Right hindlimb (tissue), 1 donor: Measurements from ENCODE around the gene TTC38.
"Not testable (repeated sequence)": the region's sequence is repeated elsewhere in the genome, so short reads cannot be mapped to it uniquely, and the experiment has no call there.

Experiments
- DNase-seq: peaks from one replicate; pipeline ENCODE4 v3.0.0-alpha.2; 2018

The TTC38 gene

DNA sequence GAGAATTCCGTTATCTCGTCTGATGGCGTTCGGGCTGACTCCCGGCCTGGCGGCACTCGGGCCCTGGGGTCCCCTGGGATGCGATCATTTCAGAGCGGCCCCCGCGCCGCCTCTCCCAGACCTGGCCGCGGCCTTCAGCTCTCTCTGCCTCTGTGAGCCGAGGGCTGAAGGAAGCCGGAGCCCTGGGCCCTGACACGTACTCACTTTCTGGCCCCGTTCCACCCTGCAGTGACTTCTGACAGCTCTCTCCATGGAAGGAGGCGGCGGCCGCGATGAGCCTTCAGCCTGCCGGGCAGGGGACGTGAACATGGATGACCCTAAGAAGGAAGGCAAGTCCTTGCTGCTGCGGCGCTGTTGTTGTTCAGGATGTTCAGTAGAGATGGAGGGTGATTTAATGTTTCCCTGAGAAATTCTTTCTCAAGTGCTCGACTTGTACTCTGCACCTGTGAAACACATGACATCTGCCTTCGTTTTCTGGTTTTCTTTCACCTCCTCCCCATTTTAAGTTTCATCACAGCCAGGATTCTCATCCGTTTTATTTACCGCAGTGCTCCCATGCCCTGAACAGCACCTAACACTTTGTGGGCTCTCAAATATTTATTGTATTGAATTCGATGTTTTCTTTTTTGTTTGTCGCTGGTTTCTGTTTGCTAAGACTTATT, 29.5 kb downstream of the TTC38 start:
- DNase-seq = peak; percentile 51

DNA sequence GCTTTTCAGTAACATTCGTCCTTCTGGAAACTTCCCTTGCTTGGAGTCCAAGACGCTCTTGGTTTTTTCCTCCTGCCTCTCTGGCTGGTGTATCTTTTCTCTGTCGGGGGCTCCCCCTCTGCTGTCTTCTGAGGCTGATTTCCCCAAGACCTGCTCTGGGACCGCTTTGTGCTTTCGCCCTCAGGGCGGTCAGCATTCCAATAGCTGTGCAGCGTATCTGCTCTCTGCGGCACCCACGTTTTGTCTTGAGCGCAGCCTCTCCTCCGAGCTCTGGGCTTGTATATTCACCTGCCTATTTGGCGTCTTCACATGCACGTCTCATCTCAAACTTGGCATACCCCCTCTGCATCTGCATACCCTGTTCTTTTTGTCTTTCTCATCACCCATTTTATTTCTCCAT, 31.3 kb downstream of the TTC38 start:
- DNase-seq = no peak

DNA sequence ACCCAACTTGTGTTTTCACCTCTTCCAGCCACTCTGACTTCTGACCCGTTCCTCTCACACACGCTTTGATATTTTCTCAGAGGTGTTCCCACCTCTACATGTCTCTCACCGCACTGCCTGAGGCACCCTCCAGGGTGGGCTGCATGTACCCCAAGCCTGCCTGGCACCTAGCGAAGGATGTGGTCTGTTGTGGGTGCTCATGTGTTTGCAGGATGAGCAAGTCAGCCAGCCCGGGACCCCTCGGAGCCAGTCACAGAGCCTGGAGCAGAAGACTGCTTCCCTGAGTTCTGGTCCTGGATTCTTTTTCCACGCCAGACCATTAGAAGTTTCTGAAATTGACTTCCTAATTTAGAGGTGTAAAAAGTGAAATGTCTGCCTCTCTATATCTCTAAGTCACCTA, 32.7 kb downstream of the TTC38 start:
- DNase-seq = no peak

DNA sequence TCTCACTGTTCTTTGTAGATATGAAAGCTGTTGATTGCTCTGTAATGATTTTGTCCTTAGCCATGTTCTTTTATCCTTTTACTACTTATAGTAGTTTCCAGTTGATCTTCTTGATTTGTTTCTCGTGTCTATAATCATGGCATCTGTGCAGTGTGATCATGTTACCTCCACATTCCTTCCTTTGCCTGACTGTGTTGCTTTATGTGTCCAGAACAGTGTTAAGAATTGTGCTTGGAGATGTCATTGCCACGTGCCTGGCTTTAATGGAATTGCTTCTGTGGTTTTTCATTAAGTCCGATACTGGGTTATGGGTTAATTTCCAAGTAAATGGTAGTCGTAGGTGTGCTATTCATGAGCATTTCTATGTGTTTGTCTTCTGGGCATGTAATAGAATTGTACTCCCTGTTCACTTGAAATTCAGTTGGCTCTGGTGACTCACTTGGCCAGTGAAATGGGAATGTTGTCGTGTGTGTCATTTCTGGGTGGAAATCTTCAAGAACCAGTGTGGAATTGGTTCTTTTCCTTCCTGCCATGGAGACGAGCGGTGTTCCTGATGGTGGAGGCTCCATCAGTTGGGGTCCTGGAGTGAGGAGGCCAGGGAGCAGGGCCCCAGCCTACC, 35.6 kb downstream of the TTC38 start:
- no peak for DNase-seq

DNA sequence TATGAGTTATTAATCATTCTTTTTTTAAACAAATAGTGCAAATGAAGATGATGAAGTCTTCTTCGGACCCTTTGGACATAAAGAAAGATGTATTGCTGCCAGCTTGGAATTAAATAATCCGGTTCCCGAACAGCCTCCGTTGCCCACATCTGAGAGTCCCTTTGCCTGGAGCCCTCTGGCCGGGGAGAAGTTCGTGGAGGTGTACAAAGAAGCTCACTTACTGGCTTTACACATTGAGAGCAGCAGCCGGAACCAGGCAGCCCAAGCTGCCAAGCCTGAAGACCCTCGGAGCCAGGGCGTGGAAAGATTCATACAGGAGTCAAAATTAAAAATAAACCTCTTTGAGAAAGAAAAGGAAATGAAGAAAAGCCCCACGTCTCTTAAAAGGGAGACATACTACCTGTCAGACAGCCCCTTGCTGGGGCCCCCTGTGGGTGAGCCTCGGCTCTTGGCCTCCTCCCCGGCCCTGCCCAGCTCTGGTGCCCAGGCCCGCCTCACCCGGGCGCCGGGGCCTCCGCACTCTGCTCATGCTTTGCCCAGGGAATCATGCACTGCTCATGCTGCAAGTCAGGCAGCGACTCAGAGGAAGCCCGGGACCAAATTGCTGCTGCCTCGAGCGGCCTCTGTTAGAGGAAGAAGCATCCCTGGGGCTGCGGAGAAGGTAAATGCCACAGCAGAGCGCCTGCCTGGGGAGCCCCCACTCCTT, 40.6 kb downstream of the TTC38 start:
- DNase-seq = no peak

DNA sequence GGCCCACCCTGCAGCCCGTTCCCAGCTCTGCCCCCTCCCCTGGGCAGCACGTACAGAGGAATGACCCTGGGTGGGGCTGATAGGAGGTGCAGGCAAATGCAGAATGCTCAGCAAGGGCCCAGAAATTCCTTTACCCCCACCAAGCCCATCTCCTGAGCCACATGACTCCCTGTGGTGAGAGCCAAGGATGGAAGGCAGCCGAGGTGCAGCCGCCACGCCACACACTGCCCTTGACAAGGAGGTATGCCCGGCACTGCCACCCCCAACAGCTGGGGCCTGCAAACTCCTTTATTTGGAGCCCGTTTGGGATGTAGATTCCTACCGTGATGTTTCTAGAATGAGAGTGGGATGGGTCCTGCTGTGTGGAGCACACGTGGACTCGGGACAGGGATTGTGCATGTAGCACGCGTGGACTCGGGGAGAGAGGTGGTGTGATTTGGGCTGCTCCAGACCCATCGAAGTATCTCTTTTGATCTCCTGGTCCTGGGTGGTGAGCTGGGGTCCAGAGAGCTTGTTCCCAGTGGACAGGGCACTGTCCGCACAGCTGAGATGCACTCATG, 41.8 kb downstream of the TTC38 start:
- DNase-seq = no peak

DNA sequence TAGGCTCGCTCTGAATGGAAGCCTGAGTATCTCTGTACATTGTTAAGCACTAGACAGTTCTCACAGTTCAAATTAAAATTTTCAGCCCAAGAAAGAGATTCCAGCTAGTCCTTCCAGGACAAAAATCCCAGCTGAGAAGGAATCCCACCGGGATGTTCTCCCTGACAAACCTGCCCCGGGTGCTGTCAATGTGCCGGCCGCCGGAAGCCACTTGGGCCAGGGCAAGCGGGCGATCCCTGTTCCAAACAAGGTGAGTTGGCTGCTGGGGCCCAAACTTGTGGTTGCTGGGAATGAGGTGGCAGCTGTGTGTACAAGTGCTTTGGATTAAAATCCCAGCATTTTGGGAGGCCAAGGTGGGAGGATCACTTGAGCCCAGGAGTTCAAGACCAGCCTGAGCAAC, 44.2 kb downstream of the TTC38 start:
- no peak for DNase-seq

DNA sequence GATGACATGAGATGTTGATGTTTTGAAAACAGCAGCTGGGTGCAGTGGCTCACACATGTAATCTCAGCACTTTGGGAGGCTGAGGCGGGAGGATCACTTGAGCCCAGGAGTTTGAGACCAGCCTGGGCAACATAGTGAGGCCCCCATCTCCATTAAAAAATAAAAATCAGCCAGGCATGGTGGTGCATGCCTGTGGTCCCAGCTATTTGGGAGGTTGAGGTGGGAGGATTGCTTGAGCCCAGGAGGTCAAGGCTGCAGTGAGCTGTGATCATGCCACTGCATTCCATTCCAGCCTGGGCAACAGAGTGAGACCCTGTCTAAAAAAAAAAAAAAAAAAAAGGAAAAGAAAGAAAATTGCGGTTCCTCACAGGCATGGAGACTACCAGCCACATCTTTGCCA, 45.0 kb downstream of the TTC38 start:
- not testable (repeated sequence) for DNase-seq

DNA sequence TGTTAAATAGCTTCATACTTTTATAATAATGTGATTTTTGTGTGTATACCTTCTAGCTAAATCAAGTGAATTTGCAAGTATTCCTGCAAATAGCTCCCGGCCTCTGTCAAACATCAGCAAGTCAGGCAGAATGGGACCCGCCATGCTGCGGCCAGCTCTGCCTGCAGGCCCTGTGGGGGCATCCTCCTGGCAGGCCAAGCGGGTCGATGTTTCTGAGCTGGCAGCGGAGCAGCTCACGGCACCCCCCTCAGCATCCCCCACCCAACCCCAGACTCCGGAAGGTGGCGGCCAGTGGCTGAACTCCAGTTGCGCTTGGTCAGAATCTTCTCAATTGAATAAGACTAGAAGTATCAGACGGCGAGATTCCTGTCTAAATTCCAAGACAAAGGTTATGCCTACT, 48.2 kb downstream of the TTC38 start:
- no peak for DNase-seq

DNA sequence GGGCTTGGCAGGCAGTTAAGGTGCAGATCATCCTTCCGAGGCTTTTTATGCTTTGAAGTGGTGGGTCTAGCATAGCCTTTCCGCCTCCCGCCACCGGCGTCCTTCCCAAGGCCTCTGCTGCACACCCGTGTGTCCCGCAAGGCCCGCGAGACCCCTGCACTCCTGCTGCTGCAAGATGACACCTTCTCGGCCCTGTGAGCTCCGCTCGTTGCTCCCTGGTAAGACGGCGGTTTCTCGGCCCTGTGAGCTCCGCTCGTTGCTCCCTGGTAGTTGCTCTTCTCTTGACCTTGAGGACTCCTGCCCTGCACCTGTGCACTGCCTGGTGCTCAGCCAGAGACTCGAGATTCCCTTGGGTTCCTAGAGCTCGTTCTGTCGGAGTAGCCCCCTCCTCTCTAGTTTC, 49.8 kb downstream of the TTC38 start:
- no peak for DNase-seq

DNA sequence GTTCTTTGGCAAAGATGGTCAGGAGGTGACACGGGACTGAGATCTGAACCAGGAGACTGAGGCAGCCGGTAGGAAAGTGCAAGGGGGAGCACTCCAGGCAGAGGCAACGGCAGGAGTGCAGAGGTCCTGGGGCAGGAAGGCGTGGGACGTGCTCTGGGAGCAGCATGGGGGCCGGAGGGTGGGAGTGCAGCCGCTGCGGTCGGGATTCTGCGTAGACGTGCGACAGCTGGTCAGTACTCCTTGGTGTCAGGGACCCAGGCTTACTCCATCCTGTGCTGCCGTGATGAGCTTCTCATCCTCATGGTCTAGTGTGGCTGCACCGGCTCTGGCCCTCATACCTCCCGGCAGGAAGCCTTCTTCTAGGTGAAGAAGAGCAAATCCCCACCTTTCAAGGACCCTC, 50.8 kb downstream of the TTC38 start:
- no peak for DNase-seq

DNA sequence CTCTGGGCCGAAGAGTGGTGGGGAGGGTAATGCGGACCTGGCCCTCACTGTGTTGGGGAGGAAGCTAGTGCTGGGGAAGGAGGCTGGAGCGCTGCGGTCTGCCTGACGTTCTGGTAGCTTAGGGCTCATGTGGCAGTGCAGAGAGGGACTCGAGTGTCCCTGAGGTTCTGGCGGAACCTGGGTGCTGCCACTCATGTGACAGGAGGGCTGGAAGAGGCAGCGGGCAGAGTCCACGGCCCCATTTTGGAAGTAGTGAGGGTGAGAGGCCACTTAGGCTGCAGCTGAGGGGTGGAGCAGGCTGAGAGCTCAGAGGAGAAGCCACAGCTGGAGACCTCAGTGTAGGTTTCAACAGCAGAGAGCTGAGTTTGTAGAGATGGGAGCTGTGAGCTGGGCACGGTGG, 51.5 kb downstream of the TTC38 start:
- DNase-seq = no peak

DNA sequence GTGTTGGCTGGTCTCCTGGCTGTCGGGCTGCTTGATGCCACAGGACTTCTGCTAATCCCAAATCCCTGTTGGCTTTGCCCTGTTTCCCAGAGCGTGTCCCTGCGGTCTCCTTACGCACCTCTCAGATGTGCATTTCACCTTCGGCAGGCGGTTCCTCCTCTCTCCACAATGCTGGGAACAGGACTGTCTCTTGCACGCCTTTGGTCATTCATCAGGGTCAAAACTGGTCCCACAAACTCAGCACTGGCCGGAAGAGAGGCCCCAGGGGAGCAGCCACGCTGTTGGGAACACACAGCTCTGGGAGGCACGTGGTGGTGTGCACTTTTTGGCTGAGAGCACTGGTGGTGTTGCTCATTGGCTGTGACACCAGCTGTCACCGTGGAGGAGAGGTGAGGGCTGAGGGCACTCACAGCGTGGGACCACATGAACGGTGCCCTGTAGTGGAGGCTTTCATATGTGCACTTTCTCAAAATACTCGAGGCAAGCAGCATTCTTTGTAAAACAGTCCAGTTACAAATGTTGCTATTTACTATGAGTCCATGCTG, 52.4 kb downstream of the TTC38 start:
- DNase-seq = no peak

DNA sequence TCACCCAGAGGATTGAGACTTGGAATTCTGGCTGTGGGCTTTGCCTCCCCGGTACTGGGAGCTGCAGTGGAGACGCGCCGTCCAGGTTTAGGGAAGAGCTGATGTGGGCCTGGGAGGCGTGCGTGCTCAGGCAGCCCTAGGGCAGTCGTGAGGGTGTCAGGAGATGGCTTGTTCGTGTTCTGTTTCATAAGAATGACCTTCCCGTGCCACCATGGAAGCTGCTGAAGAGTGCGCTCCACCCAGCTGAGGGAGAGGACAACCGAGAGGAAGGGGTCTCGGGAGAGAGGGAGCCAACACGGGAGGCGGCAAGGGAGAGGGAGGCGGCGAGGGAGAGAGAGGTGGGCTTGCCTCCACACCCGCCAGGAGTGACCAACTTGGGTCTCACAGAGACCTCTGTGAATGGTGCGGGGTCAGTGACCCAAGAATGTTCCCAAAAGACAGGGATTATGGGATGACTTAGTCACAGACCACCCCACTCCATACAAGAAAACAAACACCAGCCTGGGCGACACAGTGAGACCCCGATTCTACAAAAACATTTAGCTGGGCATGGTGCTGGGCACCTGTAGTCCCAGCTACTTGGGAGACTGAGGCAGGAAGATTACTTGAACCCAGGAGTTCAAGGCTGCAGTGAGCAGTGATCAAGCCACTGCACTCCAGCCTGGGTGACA, 53.0 kb downstream of the TTC38 start:
- DNase-seq = no peak

DNA sequence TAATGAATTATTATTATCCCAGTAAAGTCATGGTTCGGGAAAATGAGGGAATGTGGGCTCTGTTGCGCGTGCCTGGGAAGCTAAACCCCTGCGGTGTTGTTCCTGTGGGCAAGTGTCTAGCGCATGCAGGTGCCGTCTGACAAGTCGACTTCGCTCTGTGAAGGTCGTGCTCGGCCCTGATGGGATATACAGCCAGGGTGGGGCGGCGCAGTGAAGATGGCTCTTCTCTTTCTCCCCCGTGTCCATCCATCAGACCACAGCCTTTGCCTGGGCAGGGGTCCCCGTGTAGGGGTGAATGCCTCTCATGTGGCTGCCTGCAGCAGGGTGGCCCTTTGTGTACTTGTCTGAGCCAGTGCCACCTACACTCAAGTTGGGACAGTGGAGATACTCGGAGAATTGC, 54.9 kb downstream of the TTC38 start:
- no peak for DNase-seq

DNA sequence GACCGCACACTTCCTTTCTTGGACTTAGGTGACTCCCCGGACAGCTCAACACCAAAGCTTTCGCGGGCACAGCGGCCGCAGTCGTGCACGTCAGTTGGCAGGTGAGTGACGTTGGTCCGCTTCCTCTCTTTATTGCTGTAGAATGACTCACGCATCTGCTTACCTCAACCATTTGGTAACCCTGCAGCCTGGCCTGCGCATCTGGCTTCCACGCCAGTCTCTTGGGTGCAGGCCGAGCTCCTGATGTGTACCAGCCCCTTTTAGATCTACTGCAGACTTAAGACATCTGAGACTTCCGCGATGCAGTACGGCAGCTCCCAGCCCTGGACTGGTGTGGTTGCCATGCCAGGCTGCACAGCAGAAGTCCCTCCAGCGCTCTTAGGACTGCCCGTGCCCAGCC, 55.4 kb downstream of the TTC38 start:
- DNase-seq = no peak

DNA sequence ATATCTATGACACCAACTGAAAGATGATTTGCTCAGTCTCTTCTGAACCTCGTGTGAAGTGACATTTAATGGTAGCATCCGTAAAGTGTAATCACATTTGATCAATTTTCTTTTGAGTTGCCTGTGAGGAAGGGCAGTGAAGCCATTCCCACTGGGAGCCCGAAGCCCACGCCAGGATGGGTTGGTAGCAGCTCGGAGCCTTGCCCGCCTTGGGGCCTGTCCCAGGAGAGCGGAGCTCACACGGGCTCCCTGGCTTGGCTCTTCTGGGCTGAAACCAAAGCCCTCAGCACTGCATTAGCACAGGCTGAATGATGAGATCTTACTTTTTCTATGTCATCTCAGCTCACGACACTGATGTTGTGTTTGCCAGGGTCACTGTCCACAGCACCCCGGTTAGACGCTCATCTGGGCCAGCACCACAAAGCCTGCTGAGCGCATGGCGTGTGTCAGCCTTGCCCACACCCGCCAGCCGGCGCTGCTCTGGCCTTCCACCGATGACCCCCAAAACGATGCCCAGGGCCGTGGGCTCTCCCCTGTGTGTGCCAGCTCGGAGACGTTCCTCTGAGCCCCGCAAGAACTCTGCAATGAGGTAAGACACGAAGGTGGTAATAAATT, 58.4 kb downstream of the TTC38 start:
- DNase-seq = no peak

DNA sequence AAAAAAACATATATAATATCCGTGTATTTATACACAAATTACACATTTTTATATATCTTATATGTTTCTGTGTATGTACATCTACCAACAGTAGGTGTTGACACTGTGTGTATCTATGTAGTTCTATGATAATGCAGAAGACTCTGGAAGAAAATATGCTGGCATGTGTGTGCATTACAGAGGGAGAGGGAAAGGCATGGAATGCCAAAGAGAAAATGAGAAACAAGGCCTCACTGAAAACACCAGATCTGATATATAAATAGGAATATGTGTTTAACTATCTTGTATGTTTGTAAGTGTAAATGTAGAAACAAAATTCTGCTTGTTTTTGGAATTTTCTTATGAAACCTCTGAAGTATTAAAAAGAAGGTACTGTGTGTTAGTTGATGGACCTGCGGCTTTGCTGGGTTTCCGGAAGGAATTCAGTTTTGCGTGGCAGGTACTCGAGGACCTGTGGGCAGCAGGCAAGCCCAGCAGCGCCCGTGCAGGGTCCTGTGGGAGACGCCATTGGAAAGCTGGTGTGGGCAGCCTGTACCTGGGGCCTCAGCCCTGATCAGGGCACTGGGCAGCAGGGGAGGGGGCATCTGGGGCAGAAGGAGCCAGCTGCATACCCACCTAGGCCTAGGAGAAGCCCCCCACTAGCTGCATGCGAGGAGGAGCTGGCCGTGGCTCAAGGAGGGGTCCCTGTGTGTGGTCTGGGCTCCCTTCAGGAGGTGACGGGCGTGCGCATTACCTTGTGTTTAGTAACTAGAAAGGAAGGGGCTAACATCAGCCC, 60.1 kb downstream of the TTC38 start:
- no peak for DNase-seq

DNA sequence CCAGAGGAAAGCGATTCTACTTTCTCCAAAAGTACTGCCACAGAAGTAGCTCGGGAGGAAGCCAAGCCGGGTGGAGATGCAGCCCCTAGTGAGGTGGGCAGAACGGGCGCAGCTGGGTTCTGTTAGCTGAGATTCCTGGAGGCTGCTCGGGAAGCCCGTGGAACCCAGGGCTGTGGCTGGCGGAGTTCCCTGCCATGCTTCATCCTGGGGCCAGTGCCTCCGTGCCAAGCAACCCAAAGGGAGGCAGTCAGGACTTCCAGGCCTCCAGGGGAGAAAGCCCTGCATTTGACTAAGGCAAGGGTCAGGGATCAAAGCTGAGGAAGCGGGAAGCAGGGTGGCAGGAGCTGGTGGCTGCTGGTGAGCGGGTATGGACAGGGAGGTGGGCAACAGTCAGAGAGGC, 61.0 kb downstream of the TTC38 start:
- DNase-seq = no peak

DNA sequence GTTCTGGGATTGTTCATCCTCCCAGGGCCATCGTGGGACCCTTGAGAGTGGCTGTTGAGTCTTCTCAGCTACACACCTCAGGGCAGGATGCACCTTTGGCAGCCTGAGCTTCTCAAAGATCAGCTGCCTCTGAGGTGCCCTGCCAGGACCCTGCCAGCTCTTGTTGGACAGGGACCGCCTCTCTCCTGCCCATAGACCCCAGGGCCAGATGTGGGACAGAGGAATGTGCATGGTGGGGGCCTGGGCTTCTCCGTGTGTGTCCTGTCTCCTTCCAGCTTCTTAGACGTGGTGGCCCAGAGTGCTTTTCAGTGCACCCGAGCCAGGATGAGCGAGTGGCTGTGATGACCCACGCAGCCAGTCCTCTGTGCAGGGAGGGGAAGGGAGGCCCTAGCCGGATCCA, 61.8 kb downstream of the TTC38 start:
- no peak for DNase-seq

DNA sequence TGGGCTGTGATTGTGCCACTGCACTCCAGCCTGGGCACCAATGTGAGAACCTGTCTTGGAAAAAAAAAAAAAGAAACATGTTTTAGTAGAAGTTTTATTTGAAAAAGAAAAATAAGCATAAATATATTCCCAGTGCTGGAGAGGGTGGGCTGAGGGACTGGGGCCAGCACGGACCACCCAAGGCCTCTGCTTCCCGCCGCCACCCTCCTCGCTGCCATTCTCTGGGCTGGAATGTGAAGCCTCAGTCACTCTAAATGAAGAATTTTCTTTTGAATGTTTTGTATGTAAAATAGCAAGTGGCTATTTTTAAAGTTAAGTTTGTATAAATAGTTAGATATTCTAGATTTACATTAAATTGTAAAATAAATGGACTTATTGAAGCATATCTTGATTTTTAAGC, 62.6 kb downstream of the TTC38 start:
- DNase-seq = no peak

DNA sequence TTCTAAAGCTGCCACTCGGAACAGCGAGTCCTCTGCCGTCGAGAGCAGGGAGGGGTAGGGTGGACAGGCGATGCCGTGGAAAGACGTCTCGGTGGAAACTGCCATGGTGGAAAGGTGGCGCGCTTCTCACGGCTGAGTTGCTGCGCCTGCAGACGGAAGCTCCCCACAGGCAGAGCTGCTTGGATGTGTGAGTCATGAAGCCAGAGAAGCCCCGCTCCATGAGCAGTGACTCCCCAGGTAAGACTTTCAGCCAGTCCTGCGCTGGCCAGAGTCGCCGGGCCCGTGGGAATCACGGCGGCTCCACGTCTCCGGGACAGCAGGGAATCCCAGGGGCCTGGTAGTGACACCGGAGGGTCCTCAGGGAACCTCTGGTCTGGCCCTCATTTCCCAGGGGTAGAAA, 63.7 kb downstream of the TTC38 start:
- no peak for DNase-seq
